Heart left ventricle (tissue), 16 donors: Measurements from ENCODE around the gene SELENOW. TPM values are rescaled to one million over a fixed set of nuclear protein-coding genes. Genes with fewer than 3 reads are reported as not detected.
"Not testable (repeated sequence)": the region's sequence is repeated elsewhere in the genome, so short reads cannot be mapped to it uniquely, and the experiment has no call there.

Source experiments
- ATAC-seq, 4 donors: fragments of 200-7000 bp; cut with Tn5 transposase; one replicate each; pipeline ENCODE4 v1.9.1; 2020 to 2022; ENCODE audit warnings: moderate library complexity in 4 of 4, mild to moderate bottlenecking in 3 of 4, moderate number of reproducible peaks in 1 of 4
- DNase-seq, 5 donors: peaks; one replicate each; pipeline ENCODE4 v3.0.0-alpha.2; 2020
- H3K27ac ChIP-seq, 12 donors: fragments of 200-600 bp; sonication (generic) in 4 of 12; one replicate each; pipeline versions ENCODE4 v1.5.0 to v1.8.0; 2016 to 2022; ENCODE audit warnings: mild to moderate bottlenecking in 2 of 12
- H3K27me3 ChIP-seq, 9 donors: fragments of 200-600 bp; sonication (generic) in 2 of 9; one replicate each; pipeline versions ENCODE4 v1.5.1 to v1.8.0; 2016 to 2022; ENCODE audit warnings: mild to moderate bottlenecking in 3 of 9
- H3K36me3 ChIP-seq, 9 donors: fragments of 200-600 bp; sonication (generic) in 2 of 9; one replicate each; pipeline versions ENCODE4 v1.5.0 to v1.8.0; 2018 to 2022; ENCODE audit warnings: mild to moderate bottlenecking in 2 of 9
- H3K4me1 ChIP-seq, 12 donors: fragments of 200-600 bp; sonication (generic) in 4 of 12; one replicate each; pipeline versions ENCODE4 v1.5.0 to v1.8.0; 2016 to 2022; ENCODE audit warnings: mild to moderate bottlenecking in 3 of 12
- H3K4me3 ChIP-seq, 12 donors: fragments of 200-600 bp; sonication (generic) in 4 of 12; one replicate each; pipeline versions ENCODE4 v1.5.0 to v1.8.0; 2017 to 2022; ENCODE audit warnings: mild to moderate bottlenecking in 9 of 12, moderate library complexity in 4 of 12
- H3K9me3 ChIP-seq, 12 donors: fragments of 200-600 bp; sonication (generic) in 4 of 12; one replicate each; pipeline versions ENCODE4 v1.5.0 to v1.8.0; 2016 to 2022; ENCODE audit warnings: mild to moderate bottlenecking in 1 of 12
- CTCF ChIP-seq, 12 donors: fragments of 200-600 bp; sonication (generic) in 4 of 12; IDR thresholded peaks; one replicate each; pipeline versions ENCODE4 v1.5.0 to v1.8.0; 2018 to 2022; ENCODE audit warnings: antibody characterized with exemption in 12 of 12, mild to moderate bottlenecking in 5 of 12
- POLR2A ChIP-seq, 2 donors: fragments of 450-650 bp; IDR thresholded peaks; one replicate each; pipeline ENCODE4 v1.6.1; 2017; ENCODE audit warnings: antibody characterized with exemption in 2 of 2, mild to moderate bottlenecking in 2 of 2, moderate library complexity in 2 of 2
- WGBS, 4 donors: extraction: QIAGEN DNeasy Blood & Tissue Kit in 2 of 4; methylation state at CpG; one replicate each; pipeline versions ENCODE4 v1.1.5 to v1.1.7; 2013 to 2018; 5-methylcytosine and 5-hydroxymethylcytosine counted together
- intact Hi-C, 10 donors: fragments of 100-400 bp; cut with DNase I; formaldehyde crosslinking; loops; one replicate each; pipeline versions ENCODE4 v1.11.1 to v1.14.2; 2022
- polyA plus RNA-seq, 2 donors: library from polyadenylated mRNA; stranded (reverse); fragments of 200-250 nt; gene quantifications; one replicate each; pipeline ENCODE4 v1.2.3, GENCODE V29; 2013
- total RNA-seq, 9 donors: library from RNA; depleted of rRNA in 2 of 9; stranded (reverse); fragments of >200 nt in 2 of 9; fragmentation: NEBNext Ultra II Directional in 3 of 9; extraction: Animal tissue kit (Norgen Biotek cat#: 25700) in 3 of 9; gene quantifications; one replicate each; pipeline versions ENCODE4 v1.1.0 to v1.2.4, GENCODE V29; 2016 to 2023
- donor health status: ischemic (EF 13 %, LVEDD 7.1; RV severe dilation, severe dysfunction).
- donor health status: healthy with polysubstance abuse.
- donor health status: DM: no; HTN: yes; CAD: no.
- donor health status: DM: no; HTN: no; CAD: no.
- donor health status: ischemic (EF 25% LVEDD 6.9; RV normal size, moderate dysfunction).
- donor health status: ischemic (EF 25% LVEDD 5.7; RV mildly dilated, moderate dysfunction).
- donor health status: healthy.
- donor health status: DM: yes; HTN: yes; CAD: no.
- donor health status: ischemic (EF 35%, LVEDD 5.7; RV mildly dilated, moderate dysfunction).
- donor health status: nonischemic (EF 11% LVEDD 7.7; RV severe dilation, severe dysfunction).
- donor health status: DM: yes; HTN: yes; CAD: no.
- donor health status: PGD.
- donor health status: ischemic (EF 29% LVEDD 5.4; RV normal size, mild dysfunction).
- donor health status: nonischemic (EF 23%, LVEDD 6.1; RV moderate dilation, normal function).

The SELENOW gene
- total and polyA plus RNA-seq, 11 donors, result 647 to 2,748 (median 1,081) TPM

- Histone ChIP-seq H3K27ac (no peak overlapping the region), H3K4me1 (no peaks in the 10 kb centered on the region), H3K9me3 (peaks cover 0 to 8% (median 0%) of the 10 kb centered on the region in 12 donors), H3K36me3 (no peaks in the 10 kb centered on the region), H3K4me3 (no peak overlapping the region), H3K27me3 (peaks cover 0 to 4% (median 0%) of the 10 kb centered on the region in 9 donors)
- 53 to 62% (median 55%) methylated on average over 14 of the region's 14 CpGs for WGBS, 4 donors
- ATAC-seq (no peak), DNase-seq (no peak)
- intact Hi-C loops, result no loop called here
- TF ChIP-seq POLR2A (IDR thresholded peaks at IDR 0.05), result no peak
- TF ChIP-seq CTCF (IDR thresholded peaks at IDR 0.05), result no peak
Measured at GRCh38 chr19:47797996-47798903, 19.7 kb downstream of the SELENOW start.

DNA sequence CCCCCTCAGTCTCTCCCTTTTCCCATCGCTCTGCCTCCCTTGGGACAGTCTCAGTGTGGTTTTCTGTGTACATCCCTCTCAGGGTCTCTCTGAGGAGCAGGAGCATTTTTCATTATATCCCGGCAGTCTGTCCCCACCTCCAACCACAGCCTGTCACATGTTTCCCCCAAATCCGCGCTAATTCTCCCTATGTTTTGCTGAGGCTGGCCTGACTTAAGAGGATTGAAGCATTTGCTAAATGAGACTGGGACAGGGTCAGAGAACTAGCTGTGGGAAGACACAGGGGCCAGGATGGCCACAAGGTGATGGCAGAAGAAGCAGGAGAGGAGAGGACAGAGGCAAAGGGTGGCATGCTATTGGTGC is 20.4 kb downstream of the SELENOW start:
- Histone ChIP-seq H3K9me3 (peaks cover 0 to 8% (median 0%) of the 10 kb centered on the region in 12 donors), H3K4me1 (no peaks in the 10 kb centered on the region), H3K4me3 (no peak overlapping the region), H3K27me3 (peaks cover 0 to 4% (median 0%) of the 10 kb centered on the region in 9 donors), H3K36me3 (no peaks in the 10 kb centered on the region), H3K27ac (no peak overlapping the region)
- ATAC-seq (no peak), DNase-seq (no peak)
- intact Hi-C loops, result no loop called here
- WGBS, 4 donors, result 82 to 85% (median 84%) methylated on average over 4 of the region's 4 CpGs
- TF ChIP-seq POLR2A (IDR thresholded peaks at IDR 0.05), result no peak

DNA sequence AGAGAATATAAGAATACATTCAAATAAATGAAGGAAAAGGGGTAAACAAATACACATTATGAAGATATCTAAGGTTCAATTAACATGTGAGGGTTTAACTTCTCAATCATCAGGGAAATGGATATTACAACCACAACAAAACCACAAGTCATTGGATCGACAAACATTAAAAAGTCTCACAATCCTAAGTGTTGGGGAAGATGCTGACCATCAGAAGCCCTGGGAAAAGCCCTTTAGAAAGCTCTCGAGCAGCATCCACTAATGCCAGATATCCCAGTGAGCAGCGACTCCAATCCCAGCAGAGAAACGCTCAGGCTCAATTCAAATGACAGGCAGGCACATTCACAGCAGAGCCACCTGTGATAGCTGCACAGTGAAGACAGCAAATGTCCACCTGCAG is 22.8 kb downstream of the SELENOW start:
- Histone ChIP-seq H3K27me3 (peaks cover 0 to 4% (median 0%) of the 10 kb centered on the region in 9 donors), H3K4me1 (no peaks in the 10 kb centered on the region), H3K27ac (no peak overlapping the region), H3K36me3 (no peaks in the 10 kb centered on the region), H3K4me3 (no peak overlapping the region), H3K9me3 (peaks cover 0 to 8% (median 0%) of the 10 kb centered on the region in 12 donors)
- 90 to 95% (median 94%) methylated on average over 4 of the region's 4 CpGs for WGBS, 4 donors
- no peak for DNase-seq
- no peak for TF ChIP-seq CTCF (IDR thresholded peaks at IDR 0.05)
- TF ChIP-seq POLR2A (IDR thresholded peaks at IDR 0.05), result no peak
- no peak for ATAC-seq
- intact Hi-C loops, result no loop called here

GRCh38 chr19:47802521-47803043 is 24.1 kb downstream of the SELENOW start:
- no peak for DNase-seq
- H3K27me3 ChIP-seq, result peaks cover 0 to 4% (median 0%) of the 10 kb centered on the region in 9 donors
- H3K27ac ChIP-seq, result no peak overlapping the region
- ATAC-seq, result no peak
- no peaks in the 10 kb centered on the region for H3K4me1 ChIP-seq
- H3K4me3 ChIP-seq, result no peak overlapping the region
- H3K36me3 ChIP-seq, result no peaks in the 10 kb centered on the region
- intact Hi-C loops, result no loop called here
- H3K9me3 ChIP-seq, result peaks cover 0 to 8% (median 0%) of the 10 kb centered on the region in 12 donors
- 81 to 93% (median 87%) methylated on average over 21 to 24 of the region's 25 CpGs for WGBS, 4 donors
- TF ChIP-seq CTCF (IDR thresholded peaks at IDR 0.05) (no peak), POLR2A (IDR thresholded peaks at IDR 0.05) (no peak)

DNA sequence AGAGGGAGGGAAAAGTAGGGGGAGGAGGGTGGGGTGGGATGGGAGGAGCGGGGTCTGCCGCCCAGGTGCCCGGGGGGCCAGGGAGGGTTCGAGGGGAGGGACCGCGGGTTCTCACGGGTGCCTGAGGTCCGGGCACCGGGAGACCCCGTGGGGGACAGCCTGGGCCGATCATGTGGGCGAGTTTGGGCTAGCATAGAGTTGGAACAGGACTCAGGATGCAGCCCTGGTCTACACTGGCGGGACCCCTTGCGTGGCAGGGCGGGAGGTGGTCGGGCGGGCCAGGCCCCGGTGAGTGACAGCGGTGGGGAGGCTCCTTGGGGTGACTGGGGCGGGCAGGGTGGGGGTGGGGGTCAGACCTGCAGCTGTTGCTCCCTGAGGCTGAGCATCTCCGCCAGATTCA is 24.6 kb downstream of the SELENOW start:
- H3K4me3 ChIP-seq, H3K4me1 ChIP-seq, H3K27me3 ChIP-seq, DNase-seq, H3K27ac ChIP-seq, intact Hi-C loops, ATAC-seq, H3K9me3 ChIP-seq, H3K36me3 ChIP-seq: not testable (repeated sequence)
- WGBS, 4 donors, result 70 to 87% (median 76%) methylated on average over 7 to 21 of the region's 21 CpGs

- H3K36me3 ChIP-seq, DNase-seq, H3K4me1 ChIP-seq, H3K4me3 ChIP-seq, ATAC-seq, H3K27me3 ChIP-seq, H3K9me3 ChIP-seq, intact Hi-C loops, H3K27ac ChIP-seq: not testable (repeated sequence)
- WGBS, 4 donors, result 83 to 88% methylated on average over 11 to 12 of the region's 12 CpGs; no CpG with 5 or more reads in 2 of the 4 donors
Measured at GRCh38 chr19:47803671-47804070, 25.2 kb downstream of the SELENOW start.

DNA sequence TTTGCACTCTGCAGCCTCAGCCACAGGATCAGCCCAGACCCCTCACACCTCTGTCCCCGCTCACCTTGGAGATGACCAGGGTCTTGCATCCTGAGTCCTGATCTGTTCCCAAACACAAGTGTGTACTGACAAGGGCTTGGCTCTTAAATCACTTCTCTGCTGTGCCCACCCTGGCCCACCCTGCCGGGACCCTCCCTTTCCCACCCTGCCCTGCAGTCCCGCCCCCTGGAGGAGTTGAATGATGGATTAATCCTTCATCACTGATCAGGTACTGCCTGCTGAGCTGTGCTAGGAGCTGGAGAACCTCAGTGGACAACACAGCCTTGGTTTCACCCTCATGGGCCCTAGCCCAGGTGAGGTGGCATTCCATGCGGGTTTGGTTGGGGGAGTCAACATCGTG is 25.9 kb downstream of the SELENOW start, which contains the start of gene TPRX1:
TSS of gene TPRX1 (minus strand) at position 101 of the 400 bp plus-strand sequence. CDS start at position 89, 12 bp downstream.
- H3K27me3 ChIP-seq, H3K4me1 ChIP-seq, DNase-seq, H3K36me3 ChIP-seq, H3K9me3 ChIP-seq, intact Hi-C loops, H3K27ac ChIP-seq, H3K4me3 ChIP-seq: not testable (repeated sequence)
- peak in 1 of 4 donors; percentile 33 for ATAC-seq
- WGBS, 4 donors, result 83 to 88% (median 86%) methylated on average over 5 of the region's 5 CpGs
